Activated T-helper 1 cell treated with anti-CD3 and anti-CD28 coated beads, Interleukin-12 subunit alpha, Interleukin-12 subunit beta, Interleukin-2, Interleukin-4 antibody, amounts not matched to agents 30 ng/mL and 10 ng/mL and 1 ng/mL, durations not matched to agents 14 hours and 24 hours and 36 hours (primary cell): ENCODE measurements around the gene SPATA19. TPM values are rescaled to one million over a fixed set of nuclear protein-coding genes. Genes with fewer than 3 reads are reported as not detected.

ENCODE experiments used
- DNase-seq: peaks from one replicate; pipeline ENCODE4 v3.0.0; 2021; ENCODE audit warnings: low spot score
- H3K27ac Mint-ChIP-seq: one replicate; pipeline ENCODE4 v1.8.0; 2021; ENCODE audit warnings: mild to moderate bottlenecking, mixed read lengths
- H3K27me3 Mint-ChIP-seq: one replicate; pipeline ENCODE4 v1.8.0; 2022; ENCODE audit warnings: mild to moderate bottlenecking, moderate library complexity, mixed read lengths; ENCODE audit not compliant: insufficient read depth
- H3K36me3 Mint-ChIP-seq: one replicate; pipeline ENCODE4 v1.8.0; 2021; ENCODE audit warnings: low read depth, mixed read lengths
- H3K4me1 Mint-ChIP-seq: one replicate; pipeline ENCODE4 v1.8.0; 2021; ENCODE audit warnings: low read depth, mixed read lengths
- H3K4me3 Mint-ChIP-seq: one replicate; pipeline ENCODE4 v1.8.0; 2021; ENCODE audit warnings: mild to moderate bottlenecking, moderate library complexity, mixed read lengths
- H3K9me3 Mint-ChIP-seq: one replicate; pipeline ENCODE4 v1.8.0; 2021; ENCODE audit warnings: mixed read lengths
- intact Hi-C: fragments of 100-400 bp; cut with micrococcal nuclease; formaldehyde crosslinking; loops from one replicate; pipeline ENCODE4 v1.15.1; 2024
- total RNA-seq: library from RNA; stranded (reverse); gene quantifications from 2 replicates; pipeline ENCODE4 v1.2.3, GENCODE V29; 2022

Gene SPATA19, protein sequence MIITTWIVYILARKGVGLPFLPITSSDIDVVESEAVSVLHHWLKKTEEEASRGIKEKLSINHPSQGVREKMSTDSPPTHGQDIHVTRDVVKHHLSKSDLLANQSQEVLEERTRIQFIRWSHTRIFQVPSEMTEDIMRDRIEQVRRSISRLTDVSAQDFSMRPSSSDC
- total RNA-seq = not detected in 2 replicates

DNA sequence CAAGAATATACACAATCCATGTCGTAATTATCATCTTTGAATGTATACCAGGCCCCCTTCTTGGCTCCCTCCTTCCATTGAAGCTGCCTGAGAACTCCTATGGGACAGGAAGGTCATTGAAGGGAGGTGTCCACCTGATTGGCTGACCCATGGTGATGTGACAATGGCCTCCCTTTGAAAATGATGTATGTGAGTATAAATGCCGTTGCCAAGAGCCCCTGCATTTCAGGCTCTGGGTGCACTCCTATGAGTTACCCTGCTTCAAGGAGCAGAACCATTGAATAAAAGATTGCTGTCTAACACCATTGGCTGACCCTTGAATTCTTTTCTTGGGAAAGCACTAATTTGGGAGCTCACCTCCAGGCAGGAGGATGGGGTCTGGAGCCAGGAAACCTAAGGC is at the start of gene SPATA19:
TSS of gene SPATA19 (minus strand) at position 101 of the 400 bp plus-strand sequence. CDS start at position 34, 67 bp downstream.
- peaks cover 13% of the 10 kb centered on the region for H3K27me3 Mint-ChIP-seq
- intact Hi-C loops = no loop called here
- no peak for DNase-seq
- no peaks in the 10 kb centered on the region for H3K36me3 Mint-ChIP-seq
- no peaks in the 10 kb centered on the region for H3K4me1 Mint-ChIP-seq
- no peak within 1 kb of the TSS for H3K27ac Mint-ChIP-seq
- H3K4me3 Mint-ChIP-seq = no peak within 1 kb of the TSS
- H3K9me3 Mint-ChIP-seq = no peaks in the 10 kb centered on the region

DNA sequence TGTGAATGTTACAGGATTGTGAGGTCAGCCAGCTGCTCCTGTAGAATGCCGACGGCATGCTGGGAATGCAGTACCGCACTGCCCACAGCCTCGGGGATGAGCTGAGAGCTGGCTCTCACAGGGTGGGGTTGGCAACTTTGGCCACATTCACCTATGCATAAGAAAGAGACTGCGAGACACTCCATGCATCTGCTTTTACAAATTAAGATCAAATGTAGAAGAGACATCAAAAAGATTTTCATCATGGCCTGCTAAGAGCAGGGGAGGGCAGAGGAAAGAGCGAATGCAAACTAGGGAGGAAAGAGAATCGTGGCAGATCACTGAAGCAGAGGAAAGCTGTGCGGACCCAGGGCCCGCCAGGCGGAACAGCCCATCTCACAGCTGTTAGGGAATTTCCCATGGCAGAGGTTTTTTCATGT is 49.8 kb upstream of the SPATA19 start:
- intact Hi-C loops = no loop called here
- H3K27ac Mint-ChIP-seq = no peak overlapping the region
- DNase-seq = no peak

DNA sequence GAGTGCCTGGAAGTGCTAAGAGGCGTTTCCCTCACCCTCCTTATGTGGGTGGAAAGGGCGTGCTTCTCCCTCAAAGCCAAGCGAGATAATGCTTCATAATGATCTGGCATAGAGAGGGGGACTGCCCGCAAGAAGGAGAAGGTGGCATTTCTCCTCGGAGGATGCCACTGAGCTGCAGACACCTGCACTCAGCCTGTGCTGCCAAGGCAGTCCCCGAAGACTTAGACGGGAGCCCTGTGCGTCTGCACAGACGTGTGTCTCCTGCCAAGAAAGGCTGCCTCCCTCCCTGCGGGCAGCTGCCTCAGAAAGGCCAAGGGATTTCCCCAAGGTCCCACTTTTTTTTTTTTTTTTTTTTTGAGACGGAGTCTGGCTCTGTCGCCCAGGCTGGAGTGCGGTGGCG is 48.1 kb upstream of the SPATA19 start:
- no peak for DNase-seq
- intact Hi-C loops = no loop called here
- Mint-ChIP-seq H3K36me3 (peaks cover 4% of the 10 kb centered on the region), H3K4me3 (no peak overlapping the region), H3K27me3 (peaks cover 3% of the 10 kb centered on the region), H3K4me1 (no peaks in the 10 kb centered on the region), H3K27ac (no peak overlapping the region), H3K9me3 (no peaks in the 10 kb centered on the region)

More for the DNA sequence above, 49.8 kb upstream of the SPATA19 start:
- H3K36me3 Mint-ChIP-seq = peaks cover 11% of the 10 kb centered on the region
- peaks cover 3% of the 10 kb centered on the region for H3K27me3 Mint-ChIP-seq
- H3K4me1 Mint-ChIP-seq = no peaks in the 10 kb centered on the region
- no peaks in the 10 kb centered on the region for H3K9me3 Mint-ChIP-seq
- no peak overlapping the region for H3K4me3 Mint-ChIP-seq

DNA sequence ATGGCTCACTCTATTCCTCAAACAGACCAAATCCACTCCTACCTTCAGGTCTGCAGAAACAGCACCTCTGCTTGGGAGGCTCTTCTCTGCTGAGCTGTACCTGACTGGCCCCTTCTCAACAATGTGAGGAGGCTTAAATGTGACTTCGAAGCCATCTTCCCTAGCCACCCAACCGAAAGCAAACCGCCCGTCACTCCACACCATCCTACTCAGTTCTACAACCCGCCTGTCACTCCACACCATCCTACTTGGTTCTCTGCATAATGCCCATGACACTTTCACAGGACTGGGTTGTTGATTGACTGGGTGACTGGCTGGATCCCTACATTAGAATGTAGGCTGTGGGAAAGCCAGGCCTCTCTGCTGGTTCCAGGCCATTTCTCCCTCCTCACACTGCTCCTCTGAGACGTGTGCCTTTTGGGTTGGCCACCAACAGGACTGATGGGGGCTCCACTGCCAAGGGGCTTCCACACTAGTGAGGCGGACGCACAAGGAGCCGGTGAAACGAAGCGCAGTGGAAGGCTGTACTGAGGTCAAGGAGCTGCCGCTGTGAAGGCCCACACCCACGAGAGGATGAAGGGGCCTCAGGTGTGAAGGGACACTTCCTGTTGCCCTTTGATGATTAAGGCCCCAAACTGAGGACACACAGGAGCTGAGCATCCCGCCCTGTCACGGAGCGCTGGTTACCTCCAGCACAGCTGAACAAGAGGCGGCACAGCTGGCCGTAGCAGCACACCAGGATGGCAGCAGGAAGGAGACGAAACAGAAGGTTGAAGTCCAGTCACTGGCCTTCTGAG is 47.5 kb upstream of the SPATA19 start:
- no peaks in the 10 kb centered on the region for H3K4me1 Mint-ChIP-seq
- no peaks in the 10 kb centered on the region for H3K9me3 Mint-ChIP-seq
- H3K27me3 Mint-ChIP-seq = peaks cover 3% of the 10 kb centered on the region
- H3K4me3 Mint-ChIP-seq = no peak overlapping the region
- DNase-seq = no peak
- no peak overlapping the region for H3K27ac Mint-ChIP-seq
- peaks cover 2% of the 10 kb centered on the region for H3K36me3 Mint-ChIP-seq
- intact Hi-C loops = no loop called here

DNA sequence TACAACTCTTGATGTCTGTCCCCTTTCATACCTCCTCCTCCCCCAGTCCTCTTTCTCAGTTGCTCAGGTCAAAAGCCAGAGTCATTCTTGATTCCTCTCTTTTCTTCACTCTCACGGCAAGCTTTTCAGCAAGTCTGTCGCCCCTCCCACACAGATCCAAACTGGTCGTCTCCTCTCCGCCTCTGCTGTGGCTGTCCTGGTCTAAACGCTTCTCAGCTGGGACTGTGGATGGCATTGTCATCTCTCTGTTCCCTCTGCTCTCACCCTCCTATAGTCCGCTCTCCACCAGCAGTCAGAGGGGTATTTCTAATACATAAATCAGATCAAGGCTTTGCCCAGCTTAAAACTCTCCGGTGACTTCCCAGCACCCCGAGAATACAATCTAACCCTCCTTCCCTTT is 46.8 kb upstream of the SPATA19 start:
- no peak for DNase-seq
- H3K4me3 Mint-ChIP-seq = no peak overlapping the region
- no peak overlapping the region for H3K27ac Mint-ChIP-seq
- no peaks in the 10 kb centered on the region for H3K4me1 Mint-ChIP-seq
- peaks cover 3% of the 10 kb centered on the region for H3K27me3 Mint-ChIP-seq
- no peaks in the 10 kb centered on the region for H3K36me3 Mint-ChIP-seq
- intact Hi-C loops = no loop called here
- no peaks in the 10 kb centered on the region for H3K9me3 Mint-ChIP-seq

DNA sequence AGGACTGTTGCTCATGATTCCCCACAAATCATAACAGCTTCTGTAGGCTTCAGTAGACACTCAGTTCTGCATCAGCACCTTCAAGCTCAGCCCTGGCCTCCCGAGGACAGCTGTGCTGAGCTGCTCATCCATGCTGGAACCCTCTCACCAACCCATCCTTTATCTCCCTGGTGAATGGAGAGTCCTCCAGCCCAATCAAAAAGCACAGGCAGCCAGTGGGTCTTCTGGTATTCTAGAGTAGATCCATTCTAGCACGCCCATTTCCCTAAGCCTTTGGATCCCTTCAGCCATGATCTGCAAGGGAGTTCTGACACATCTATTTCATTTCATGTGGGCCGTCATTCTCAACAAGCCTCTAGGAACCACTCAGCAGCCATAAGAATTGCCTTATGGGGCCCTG is 44.6 kb upstream of the SPATA19 start:
- Mint-ChIP-seq H3K4me1 (no peaks in the 10 kb centered on the region), H3K4me3 (no peak overlapping the region), H3K36me3 (no peaks in the 10 kb centered on the region), H3K27me3 (peaks cover 5% of the 10 kb centered on the region), H3K9me3 (no peaks in the 10 kb centered on the region), H3K27ac (no peak overlapping the region)
- DNase-seq = no peak
- intact Hi-C loops = no loop called here

DNA sequence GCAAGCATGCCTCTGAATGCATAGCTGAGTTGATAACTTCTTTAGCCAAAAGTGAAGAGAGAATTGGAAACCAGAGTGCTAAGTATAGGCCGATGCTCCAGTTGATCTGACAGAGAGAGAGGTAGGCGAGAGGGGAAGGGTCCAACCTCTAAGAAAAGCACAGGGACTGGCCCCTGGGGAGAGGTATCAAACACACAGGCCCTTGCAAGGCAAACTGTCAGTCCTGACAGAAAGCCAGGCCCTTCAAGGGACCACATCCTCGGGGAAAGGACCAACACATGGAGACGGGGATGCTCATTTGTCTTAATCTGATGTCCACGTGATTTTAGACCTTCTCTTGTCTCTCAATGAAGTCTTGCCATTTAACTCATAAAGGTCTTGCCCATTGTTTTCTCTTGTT is 43.9 kb upstream of the SPATA19 start:
- no peak overlapping the region for H3K4me3 Mint-ChIP-seq
- DNase-seq = no peak
- H3K27me3 Mint-ChIP-seq = peaks cover 5% of the 10 kb centered on the region
- H3K27ac Mint-ChIP-seq = no peak overlapping the region
- no peaks in the 10 kb centered on the region for H3K4me1 Mint-ChIP-seq
- no peaks in the 10 kb centered on the region for H3K9me3 Mint-ChIP-seq
- intact Hi-C loops = no loop called here
- H3K36me3 Mint-ChIP-seq = no peaks in the 10 kb centered on the region

DNA sequence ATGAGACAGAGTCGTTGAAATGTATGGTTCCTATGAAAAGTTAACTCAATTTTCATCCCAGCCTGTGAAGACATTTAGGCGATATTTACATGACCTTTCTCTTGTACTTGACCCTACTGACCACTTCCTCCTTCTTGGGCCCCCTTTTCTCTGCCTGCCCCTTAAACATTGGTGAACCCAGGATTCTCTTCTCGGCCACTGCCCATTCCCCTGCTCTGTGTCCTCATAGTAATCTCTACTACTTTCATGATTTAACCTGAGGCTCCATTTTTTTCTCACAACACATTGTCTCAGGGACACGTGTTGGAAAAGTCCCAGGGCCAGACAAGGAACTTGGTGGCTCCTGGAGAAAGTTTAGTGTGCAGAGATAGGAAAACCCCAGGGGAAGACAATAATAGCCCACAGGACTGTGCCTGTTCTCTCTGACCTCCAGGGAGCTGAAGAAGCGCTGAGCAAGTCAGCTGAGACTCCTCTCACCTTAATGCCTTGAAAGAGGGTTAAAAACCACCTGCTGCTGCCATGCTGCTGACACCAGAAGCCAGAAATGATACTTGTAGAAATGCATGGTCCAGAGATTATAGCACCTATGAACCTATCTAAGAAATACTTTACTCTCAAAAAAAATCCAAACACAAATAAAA is 42.5 kb upstream of the SPATA19 start:
- Mint-ChIP-seq H3K9me3 (no peaks in the 10 kb centered on the region), H3K27ac (no peak overlapping the region), H3K4me1 (no peaks in the 10 kb centered on the region), H3K27me3 (peaks cover 5% of the 10 kb centered on the region), H3K36me3 (no peaks in the 10 kb centered on the region), H3K4me3 (no peak overlapping the region)
- no peak for DNase-seq
- intact Hi-C loops = no loop called here

DNA sequence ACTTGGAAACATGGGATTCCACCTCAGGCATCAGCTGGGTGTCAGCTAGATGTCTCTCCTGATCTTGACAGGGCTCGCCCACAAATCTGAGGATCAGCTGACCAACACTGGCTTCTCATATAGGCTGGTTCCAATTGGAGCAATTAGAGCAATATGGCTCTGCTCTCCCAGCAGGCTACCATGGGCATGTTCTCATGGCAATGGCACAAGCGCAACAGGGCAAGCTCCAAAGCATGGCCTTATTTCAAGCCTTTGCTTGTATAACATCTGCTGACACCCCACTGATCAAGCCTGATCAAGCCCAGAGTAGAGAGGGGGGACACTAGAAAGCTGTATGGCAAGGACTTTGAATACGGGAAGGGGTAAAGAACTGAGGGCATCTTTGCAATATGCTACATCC is 40.7 kb upstream of the SPATA19 start:
- intact Hi-C loops = no loop called here
- no peak overlapping the region for H3K27ac Mint-ChIP-seq
- no peak overlapping the region for H3K4me3 Mint-ChIP-seq
- no peaks in the 10 kb centered on the region for H3K4me1 Mint-ChIP-seq
- no peaks in the 10 kb centered on the region for H3K36me3 Mint-ChIP-seq
- DNase-seq = no peak
- peaks cover 7% of the 10 kb centered on the region for H3K9me3 Mint-ChIP-seq
- peaks cover 5% of the 10 kb centered on the region for H3K27me3 Mint-ChIP-seq

DNA sequence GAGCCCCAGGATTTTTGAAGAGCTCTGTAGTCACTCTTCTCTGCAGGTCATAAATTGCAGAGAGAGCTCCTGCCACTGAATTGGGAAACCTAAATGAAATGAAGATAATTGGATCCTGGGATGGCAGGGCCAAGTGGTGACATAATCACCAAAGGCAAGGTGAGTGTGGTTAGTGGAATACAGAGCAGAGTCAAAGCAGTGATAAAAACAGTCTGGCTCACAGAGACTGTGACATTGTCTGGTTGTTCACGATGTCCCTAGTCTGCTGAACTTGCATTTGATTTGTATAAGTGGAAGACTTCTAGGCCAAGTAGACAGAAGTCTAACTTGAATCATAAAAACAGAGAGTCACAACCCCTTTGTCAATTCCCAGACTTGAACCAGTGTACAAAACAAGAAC is 26.8 kb upstream of the SPATA19 start:
- Mint-ChIP-seq H3K9me3 (no peaks in the 10 kb centered on the region), H3K27ac (no peak overlapping the region), H3K27me3 (peaks cover 24% of the 10 kb centered on the region), H3K4me3 (no peak overlapping the region), H3K4me1 (no peaks in the 10 kb centered on the region), H3K36me3 (no peaks in the 10 kb centered on the region)
- intact Hi-C loops = no loop called here
- no peak for DNase-seq

DNA sequence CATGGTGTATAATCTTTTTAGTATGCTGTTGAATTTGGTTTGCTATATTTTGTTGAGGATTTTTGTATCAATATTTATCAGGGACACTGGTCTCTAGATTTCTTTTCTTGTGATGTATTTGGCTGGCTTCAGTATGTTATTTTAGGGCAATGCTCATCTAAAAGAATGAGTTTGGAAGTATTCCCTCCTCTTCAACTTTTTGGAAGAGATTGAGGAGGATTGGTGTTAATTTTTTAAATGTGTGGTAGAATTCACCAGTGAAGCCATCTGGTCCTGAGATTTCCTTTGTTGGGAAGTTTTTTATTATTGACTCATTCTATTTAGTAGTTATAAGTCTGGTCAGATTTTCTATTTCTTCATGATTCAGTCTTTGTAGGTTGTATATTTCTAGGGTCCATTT is 22.1 kb upstream of the SPATA19 start:
- intact Hi-C loops = no loop called here
- Mint-ChIP-seq H3K4me3 (no peak overlapping the region), H3K9me3 (no peaks in the 10 kb centered on the region), H3K4me1 (no peaks in the 10 kb centered on the region), H3K36me3 (no peaks in the 10 kb centered on the region), H3K27me3 (peaks cover 16% of the 10 kb centered on the region), H3K27ac (no peak overlapping the region)
- DNase-seq = no peak

DNA sequence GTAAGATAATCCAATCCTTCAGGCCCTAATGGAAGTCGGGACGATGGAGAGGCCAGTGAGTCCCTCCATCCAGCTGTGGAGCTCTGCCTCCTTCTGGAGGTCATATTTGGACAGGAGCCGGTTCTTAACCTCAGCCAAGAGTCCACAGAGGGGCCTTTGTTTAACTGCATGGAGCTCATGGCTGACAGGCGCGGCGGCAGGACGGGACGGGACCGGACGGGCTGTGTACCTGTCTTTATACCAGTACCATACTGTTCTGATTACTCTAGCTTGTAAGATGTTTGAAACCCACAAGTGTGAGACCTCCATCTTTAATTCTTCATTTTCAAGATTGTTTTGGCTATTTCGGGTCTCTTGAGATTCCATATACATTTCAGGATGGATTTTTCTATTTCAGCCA is 20.2 kb upstream of the SPATA19 start:
- Mint-ChIP-seq H3K27me3 (peaks cover 16% of the 10 kb centered on the region), H3K4me3 (no peak overlapping the region), H3K4me1 (no peaks in the 10 kb centered on the region), H3K36me3 (no peaks in the 10 kb centered on the region), H3K27ac (no peak overlapping the region), H3K9me3 (no peaks in the 10 kb centered on the region)
- DNase-seq = no peak
- intact Hi-C loops = no loop called here

DNA sequence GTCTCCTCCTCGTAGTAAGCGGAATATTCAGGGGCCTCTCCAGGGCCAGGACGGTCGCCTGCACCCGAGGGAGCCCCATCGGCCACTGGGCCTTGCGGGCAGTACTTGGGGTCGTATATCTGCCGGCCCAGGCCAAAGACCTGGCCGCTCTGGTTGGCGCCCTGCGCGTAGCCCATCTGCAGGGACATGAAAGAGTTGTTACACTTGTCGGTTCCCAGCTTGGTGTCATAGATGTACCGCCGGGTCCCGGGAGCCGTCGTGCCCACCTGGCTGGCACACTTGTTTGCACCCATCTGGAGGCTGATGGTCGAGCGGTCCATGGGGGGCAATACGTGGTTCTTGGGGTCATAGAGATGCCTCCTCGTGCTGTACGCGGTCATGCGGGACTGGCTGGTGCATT is 19.4 kb upstream of the SPATA19 start:
- DNase-seq = no peak
- Mint-ChIP-seq H3K27ac (no peak overlapping the region), H3K36me3 (no peaks in the 10 kb centered on the region), H3K4me1 (no peaks in the 10 kb centered on the region), H3K27me3 (peaks cover 20% of the 10 kb centered on the region), H3K4me3 (no peak overlapping the region), H3K9me3 (no peaks in the 10 kb centered on the region)
- intact Hi-C loops = no loop called here
